DOHH2 (cell line): ENCODE measurements around the gene CBLN1.

Source experiments
- H3F3A ChIP-seq: fragments of 200-600 bp; sonication (generic), shearing (Covaris generic); 2 replicates; pipeline ENCODE4 v1.6.0; 2016; ENCODE audit warnings: antibody characterized with exemption, mild to moderate bottlenecking; ENCODE audit not compliant: control insufficient read depth, insufficient read depth
- H3K27ac ChIP-seq: fragments of 200-600 bp; sonication (generic); 2 replicates; pipeline ENCODE4 v1.5.1; 2014; ENCODE audit warnings: low read depth, mild to moderate bottlenecking, low read length, moderate library complexity
- H3K27me3 ChIP-seq: fragments of 200-600 bp; sonication (generic); 2 replicates; pipeline ENCODE4 v1.6.1; 2014; ENCODE audit warnings: mild to moderate bottlenecking, low read length, mixed read lengths; ENCODE audit not compliant: control insufficient read depth
- H3K36me3 ChIP-seq: fragments of 200-600 bp; sonication (generic); 2 replicates; pipeline ENCODE4 v1.6.1; 2014; ENCODE audit warnings: mild to moderate bottlenecking, low read length, moderate library complexity, mixed read lengths; ENCODE audit not compliant: control insufficient read depth
- H3K4me1 ChIP-seq: fragments of 200-600 bp; sonication (generic); 2 replicates; pipeline ENCODE4 v1.6.1; 2014; ENCODE audit warnings: mild to moderate bottlenecking, low read length, mixed read lengths; ENCODE audit not compliant: control insufficient read depth
- H3K4me2 ChIP-seq: fragments of 200-600 bp; sonication (generic); 2 replicates; pipeline ENCODE4 v1.6.0; 2014; ENCODE audit warnings: mild to moderate bottlenecking, low read length, moderate library complexity
- H3K4me3 ChIP-seq: fragments of 200-600 bp; sonication (generic); 2 replicates; pipeline ENCODE4 v1.5.1; 2014; ENCODE audit warnings: mild to moderate bottlenecking, low read length, mixed read lengths
- H3K79me2 ChIP-seq: fragments of 200-600 bp; sonication (generic); 2 replicates; pipeline ENCODE4 v1.6.1; 2014; ENCODE audit warnings: mild to moderate bottlenecking, low read length, mixed read lengths; ENCODE audit not compliant: control insufficient read depth
- H3K9me2 ChIP-seq: fragments of 200-600 bp; sonication (generic); replicated peaks from 2 replicates; pipeline ENCODE4 v1.6.1; 2014; ENCODE audit warnings: mild to moderate bottlenecking, low read length, mixed read lengths; ENCODE audit not compliant: control insufficient read depth
- H3K9me3 ChIP-seq: fragments of 200-600 bp; sonication (generic); 2 replicates; pipeline ENCODE4 v1.6.1; 2014; ENCODE audit warnings: antibody characterized with exemption, low read length, mixed read lengths; ENCODE audit not compliant: control insufficient read depth, insufficient read depth
- H4K20me1 ChIP-seq: fragments of 200-600 bp; sonication (generic); 2 replicates; pipeline ENCODE4 v1.6.0; 2014; ENCODE audit warnings: low read depth, mild to moderate bottlenecking, antibody characterized with exemption, low read length, moderate library complexity; ENCODE audit not compliant: control insufficient read depth, insufficient read depth
- EZH2phosphoT487 ChIP-seq: fragments of 200-600 bp; sonication (generic); IDR thresholded peaks from 2 replicates; pipeline ENCODE4 v1.6.1; 2017; ENCODE audit warnings: borderline replicate concordance, mild to moderate bottlenecking, antibody characterized with exemption, low read length, moderate library complexity, mixed read lengths
- TF ChIP-seq, protein P1 (sequence below): fragments of 200-600 bp; sonication (generic); IDR thresholded peaks from one replicate; pipeline ENCODE4 v1.5.1; 2014; ENCODE audit warnings: antibody characterized with exemption, mild to moderate bottlenecking, low read depth, low read length; ENCODE audit not compliant: poor library complexity, severe bottlenecking

CBLN1 gene

DNA sequence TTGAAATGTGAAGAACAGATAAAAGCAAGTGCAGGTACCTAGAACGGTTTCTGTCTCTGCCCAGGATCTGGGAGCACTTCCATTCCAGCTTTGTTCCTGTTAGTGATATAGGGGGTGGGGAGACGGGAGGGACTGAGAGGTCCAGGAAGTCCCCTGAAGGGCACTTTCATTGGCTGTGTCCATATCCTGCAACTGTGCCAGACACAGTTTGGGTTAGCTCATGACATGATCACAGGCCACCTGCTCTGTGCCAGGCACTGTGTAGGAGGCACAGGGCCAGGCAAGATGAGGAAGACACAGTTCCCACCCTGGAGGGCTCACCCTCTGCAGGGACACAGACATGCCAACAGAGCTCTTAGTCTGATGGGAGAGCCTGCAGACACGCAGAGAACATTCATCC, 7.9 kb downstream of the CBLN1 start:
- TF ChIP-seq, protein P1, sequence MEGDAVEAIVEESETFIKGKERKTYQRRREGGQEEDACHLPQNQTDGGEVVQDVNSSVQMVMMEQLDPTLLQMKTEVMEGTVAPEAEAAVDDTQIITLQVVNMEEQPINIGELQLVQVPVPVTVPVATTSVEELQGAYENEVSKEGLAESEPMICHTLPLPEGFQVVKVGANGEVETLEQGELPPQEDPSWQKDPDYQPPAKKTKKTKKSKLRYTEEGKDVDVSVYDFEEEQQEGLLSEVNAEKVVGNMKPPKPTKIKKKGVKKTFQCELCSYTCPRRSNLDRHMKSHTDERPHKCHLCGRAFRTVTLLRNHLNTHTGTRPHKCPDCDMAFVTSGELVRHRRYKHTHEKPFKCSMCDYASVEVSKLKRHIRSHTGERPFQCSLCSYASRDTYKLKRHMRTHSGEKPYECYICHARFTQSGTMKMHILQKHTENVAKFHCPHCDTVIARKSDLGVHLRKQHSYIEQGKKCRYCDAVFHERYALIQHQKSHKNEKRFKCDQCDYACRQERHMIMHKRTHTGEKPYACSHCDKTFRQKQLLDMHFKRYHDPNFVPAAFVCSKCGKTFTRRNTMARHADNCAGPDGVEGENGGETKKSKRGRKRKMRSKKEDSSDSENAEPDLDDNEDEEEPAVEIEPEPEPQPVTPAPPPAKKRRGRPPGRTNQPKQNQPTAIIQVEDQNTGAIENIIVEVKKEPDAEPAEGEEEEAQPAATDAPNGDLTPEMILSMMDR: no peak
- TF ChIP-seq EZH2phosphoT487: no peak
- Histone ChIP-seq H3K4me2 (no peak overlapping the region), H3K4me1 (no peaks in the 10 kb centered on the region), H3K36me3 (no peaks in the 10 kb centered on the region), H3F3A (no peaks in the 10 kb centered on the region), H4K20me1 (no peaks in the 10 kb centered on the region), H3K4me3 (no peak overlapping the region), H3K27ac (no peak overlapping the region), H3K9me3 (no peaks in the 10 kb centered on the region), H3K27me3 (peaks cover 5% of the 10 kb centered on the region), H3K79me2 (no peaks in the 10 kb centered on the region), H3K9me2 (no peaks in the 10 kb centered on the region)

DNA sequence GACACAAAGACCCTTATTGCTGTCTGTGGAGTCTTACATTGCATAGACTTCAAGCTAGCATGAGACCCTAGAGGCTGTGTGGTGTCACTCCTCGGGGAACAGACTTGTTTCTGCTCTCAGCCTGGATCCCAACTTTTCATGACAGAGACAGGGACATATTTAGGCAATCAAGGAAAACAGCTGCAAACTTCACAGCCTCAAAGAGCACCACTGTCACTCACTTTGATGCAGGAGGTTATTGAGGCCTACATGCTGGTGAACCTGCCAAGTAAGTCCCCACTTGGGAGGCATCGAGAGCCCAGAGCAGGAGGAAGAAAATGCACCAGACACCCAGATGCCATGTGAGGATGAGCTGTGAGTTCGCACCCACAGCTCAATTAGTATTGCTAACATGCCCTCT, 10.3 kb downstream of the CBLN1 start:
- no peak overlapping the region for H3K4me2 ChIP-seq
- no peaks in the 10 kb centered on the region for H3K9me3 ChIP-seq
- no peak overlapping the region for H3K27ac ChIP-seq
- H3K4me3 ChIP-seq: no peak overlapping the region
- no peaks in the 10 kb centered on the region for H4K20me1 ChIP-seq
- no peaks in the 10 kb centered on the region for H3F3A ChIP-seq
- no peak for TF ChIP-seq EZH2phosphoT487
- TF ChIP-seq, protein P1: no peak
- no peaks in the 10 kb centered on the region for H3K36me3 ChIP-seq
- peaks cover 5% of the 10 kb centered on the region for H3K27me3 ChIP-seq
- H3K4me1 ChIP-seq: no peaks in the 10 kb centered on the region
- no peaks in the 10 kb centered on the region for H3K79me2 ChIP-seq
- no peaks in the 10 kb centered on the region for H3K9me2 ChIP-seq

DNA sequence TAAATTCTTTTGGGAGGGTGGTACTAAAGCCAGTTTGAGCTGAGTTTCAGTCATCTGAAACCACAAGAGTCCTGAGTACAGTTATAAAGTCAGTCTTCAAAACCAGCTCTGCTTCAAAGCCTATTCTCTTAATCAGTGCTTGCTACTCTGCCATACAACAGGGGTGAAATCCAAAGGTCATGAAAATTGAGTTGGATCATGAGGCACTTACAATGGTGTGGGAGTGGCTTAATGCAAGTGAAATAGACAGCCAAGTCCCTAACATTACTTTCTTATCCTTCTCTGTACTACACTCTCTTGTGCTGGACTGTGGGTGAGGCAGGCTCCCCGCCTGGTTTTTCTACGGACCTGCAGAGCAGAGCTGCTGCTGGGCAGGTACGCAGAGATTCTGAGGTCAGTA, 12.4 kb downstream of the CBLN1 start:
- Histone ChIP-seq H3K4me1 (no peaks in the 10 kb centered on the region), H3K9me3 (no peaks in the 10 kb centered on the region), H3K27me3 (peaks cover 4% of the 10 kb centered on the region), H3K4me3 (no peak overlapping the region), H3K79me2 (no peaks in the 10 kb centered on the region), H3K9me2 (no peaks in the 10 kb centered on the region), H3K27ac (no peak overlapping the region), H4K20me1 (no peaks in the 10 kb centered on the region), H3F3A (no peaks in the 10 kb centered on the region), H3K4me2 (no peak overlapping the region), H3K36me3 (no peaks in the 10 kb centered on the region)
- no peak for TF ChIP-seq EZH2phosphoT487
- TF ChIP-seq, protein P1: no peak

DNA sequence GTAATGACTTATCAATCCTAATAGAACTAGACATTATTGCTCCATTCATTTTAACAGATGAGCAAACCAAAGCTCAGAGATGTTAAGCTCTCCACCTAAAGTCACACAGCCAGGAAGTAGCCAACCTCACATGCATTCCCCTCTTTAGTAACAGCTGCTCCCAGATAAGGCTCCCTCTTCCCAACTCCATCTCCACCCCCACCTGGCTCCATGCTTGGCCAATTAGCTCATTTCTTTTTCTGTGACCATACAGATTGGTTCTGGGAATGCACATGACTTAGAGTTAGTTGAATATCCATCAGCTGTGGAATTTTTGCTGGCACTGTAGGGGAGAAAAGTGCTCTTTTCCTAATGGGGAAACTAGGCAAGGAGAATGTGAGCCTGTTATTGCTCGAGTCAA, 13.0 kb downstream of the CBLN1 start:
- Histone ChIP-seq H3F3A (no peaks in the 10 kb centered on the region), H3K79me2 (no peaks in the 10 kb centered on the region), H3K36me3 (no peaks in the 10 kb centered on the region), H3K9me2 (no peaks in the 10 kb centered on the region), H3K9me3 (no peaks in the 10 kb centered on the region), H3K4me3 (no peak overlapping the region), H3K27ac (no peak overlapping the region), H3K4me2 (no peak overlapping the region), H4K20me1 (no peaks in the 10 kb centered on the region), H3K27me3 (no peaks in the 10 kb centered on the region), H3K4me1 (no peaks in the 10 kb centered on the region)
- TF ChIP-seq EZH2phosphoT487: no peak
- TF ChIP-seq, protein P1: no peak
